Nephron progenitor cell (in vitro differentiated cells): ENCODE data around the gene PPFIA1.

Experiments
- DNase-seq: peaks from one replicate; pipeline ENCODE4 v3.0.0; 2021
- H3K27ac Mint-ChIP-seq: 2 replicates; pipeline ENCODE4 v1.8.0; 2021; ENCODE audit warnings: mild to moderate bottlenecking, moderate library complexity, mixed read lengths
- H3K27me3 Mint-ChIP-seq: 2 replicates; pipeline ENCODE4 v1.8.0; 2021; ENCODE audit warnings: mild to moderate bottlenecking, low read depth, mixed read lengths; ENCODE audit not compliant: poor library complexity
- H3K36me3 Mint-ChIP-seq: 2 replicates; pipeline ENCODE4 v1.8.0; 2021; ENCODE audit warnings: low read depth, mixed read lengths
- H3K4me1 Mint-ChIP-seq: 2 replicates; pipeline ENCODE4 v1.8.0; 2021; ENCODE audit warnings: mixed read lengths
- H3K4me3 Mint-ChIP-seq: 2 replicates; pipeline ENCODE4 v1.8.0; 2021; ENCODE audit warnings: mild to moderate bottlenecking, moderate library complexity, mixed read lengths
- H3K9me3 Mint-ChIP-seq: 2 replicates; pipeline ENCODE4 v1.8.0; 2021; ENCODE audit warnings: mild to moderate bottlenecking, moderate library complexity, mixed read lengths
- CTCF ChIP-seq: fragments of 200-600 bp; sonication (generic); IDR thresholded peaks from 2 replicates; pipeline ENCODE4 v1.5.0; 2021; ENCODE audit warnings: antibody characterized with exemption

PPFIA1 gene

GRCh38 chr11:70433038-70433437, 162.5 kb downstream of the PPFIA1 start:
- no peak for TF ChIP-seq CTCF
- H3K4me1 Mint-ChIP-seq: no peaks in the 10 kb centered on the region
- no peak for DNase-seq
- H3K27ac Mint-ChIP-seq: no peak overlapping the region
- peaks cover 57% of the 10 kb centered on the region for H3K36me3 Mint-ChIP-seq
- no peak overlapping the region for H3K4me3 Mint-ChIP-seq
- no peaks in the 10 kb centered on the region for H3K9me3 Mint-ChIP-seq
- H3K27me3 Mint-ChIP-seq: no peaks in the 10 kb centered on the region

DNA sequence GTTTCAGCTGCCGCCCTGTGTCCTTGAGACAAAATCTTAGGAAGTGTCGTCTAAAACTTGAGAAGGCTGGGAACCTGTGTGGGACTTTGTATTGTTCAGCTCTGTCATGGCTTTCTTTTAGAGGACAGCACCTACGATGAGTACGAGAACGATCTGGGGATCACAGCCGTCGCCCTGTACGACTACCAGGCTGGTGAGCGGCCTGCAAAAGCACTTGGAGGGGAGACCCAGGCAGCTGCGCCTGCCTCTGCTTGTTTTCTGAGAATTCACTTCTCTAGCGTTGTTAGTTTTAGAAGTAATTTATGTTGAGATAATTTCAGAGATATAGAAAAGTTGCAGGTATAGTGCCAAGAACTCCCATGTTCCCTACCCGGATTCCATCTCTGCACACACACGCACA, 163.0 kb downstream of the PPFIA1 start:
- no peak overlapping the region for H3K27ac Mint-ChIP-seq
- no peak for TF ChIP-seq CTCF
- H3K27me3 Mint-ChIP-seq: no peaks in the 10 kb centered on the region
- DNase-seq: no peak
- peaks cover 59% of the 10 kb centered on the region for H3K36me3 Mint-ChIP-seq
- no peak overlapping the region for H3K4me3 Mint-ChIP-seq
- H3K9me3 Mint-ChIP-seq: no peaks in the 10 kb centered on the region
- no peaks in the 10 kb centered on the region for H3K4me1 Mint-ChIP-seq
